RCC 7860 (cell line): ENCODE measurements around the gene SGCD.

Experiments used
- DNase-seq: peaks from one replicate; pipeline ENCODE4 v3.0.0-alpha.2; 2015; ENCODE audit warnings: low spot score
- FAIRE-seq: peaks from 2 replicates; lab custom pipeline; 2012; peaks lifted over from hg19 to GRCh38; lab: Jason Lieb, UNC

The SGCD gene

DNA sequence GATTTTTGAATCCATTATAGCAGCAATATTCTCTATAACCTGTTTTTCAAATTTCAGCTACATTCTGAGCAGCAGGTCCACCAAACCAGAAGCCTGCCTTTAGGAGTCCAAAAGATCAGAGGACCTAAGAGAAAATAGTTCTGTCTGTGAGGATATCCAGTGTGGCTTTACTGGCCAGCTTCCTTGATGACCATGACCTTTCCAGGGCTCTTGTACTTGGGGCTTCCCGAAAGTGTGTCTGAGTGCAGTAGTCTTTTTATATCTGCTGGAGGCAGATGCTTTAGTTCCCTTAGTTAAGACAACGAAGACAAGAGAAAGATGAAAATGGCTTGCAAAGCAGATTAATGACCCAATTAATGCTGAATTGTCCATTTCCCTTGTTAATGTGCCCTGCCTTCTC is 72.4 kb downstream of the SGCD start:
- no peak for FAIRE-seq

DNA sequence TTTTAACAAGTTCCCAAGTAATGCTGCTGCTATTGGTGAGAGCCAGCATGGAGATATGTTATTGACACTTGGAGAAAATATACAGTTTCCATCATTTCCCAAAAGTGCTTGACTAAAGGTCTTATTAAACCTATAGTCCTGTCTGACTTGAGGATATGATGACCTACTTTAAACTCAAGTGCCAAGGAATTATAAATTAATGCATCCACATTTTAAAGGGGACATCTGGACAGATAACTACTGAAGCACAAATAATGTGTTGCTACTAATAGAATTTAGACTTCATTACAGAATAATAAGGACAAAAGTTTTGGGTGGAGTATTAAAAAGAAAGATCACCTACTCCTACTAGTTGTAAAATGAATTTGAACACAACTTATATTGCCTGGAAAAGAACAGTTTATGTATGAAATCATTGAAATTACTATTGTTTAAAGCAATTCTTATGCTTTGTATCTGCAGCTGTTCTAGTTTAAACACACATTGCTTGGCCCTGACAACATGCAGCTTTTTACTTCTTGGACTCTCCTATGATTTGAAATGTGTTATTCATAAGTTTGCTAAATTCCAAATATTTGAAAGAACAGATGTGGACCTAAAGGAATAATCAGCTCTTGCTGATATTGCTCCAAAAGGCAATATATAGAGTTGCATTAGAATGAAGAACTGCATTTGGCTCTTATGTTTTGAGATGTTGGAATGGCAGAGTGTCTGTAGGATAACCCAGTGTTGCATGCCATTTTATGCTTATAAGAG is 73.4 kb downstream of the SGCD start:
- FAIRE-seq (no peak), DNase-seq (no peak)

More for the DNA sequence above, 72.4 kb downstream of the SGCD start:
- no peak for DNase-seq

DNA sequence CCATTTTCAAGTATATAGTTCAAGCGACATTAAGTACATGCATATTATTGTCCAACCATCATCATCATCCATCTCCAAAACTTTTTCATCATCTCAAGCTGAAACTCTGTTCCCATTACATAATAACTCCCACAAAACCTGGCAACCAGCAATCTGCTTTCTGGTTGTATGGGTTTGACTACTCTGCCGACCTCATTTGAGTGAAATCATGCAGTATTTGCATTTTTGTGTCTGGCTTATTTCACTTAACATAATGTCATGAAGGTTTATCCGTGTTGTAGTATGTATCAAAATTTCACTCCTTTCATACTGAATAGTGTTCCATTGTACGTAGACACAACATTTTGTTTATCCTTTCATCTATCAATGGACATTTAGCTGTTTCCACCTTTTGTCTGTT is 74.8 kb downstream of the SGCD start:
- DNase-seq (no peak), FAIRE-seq (no peak)

DNA sequence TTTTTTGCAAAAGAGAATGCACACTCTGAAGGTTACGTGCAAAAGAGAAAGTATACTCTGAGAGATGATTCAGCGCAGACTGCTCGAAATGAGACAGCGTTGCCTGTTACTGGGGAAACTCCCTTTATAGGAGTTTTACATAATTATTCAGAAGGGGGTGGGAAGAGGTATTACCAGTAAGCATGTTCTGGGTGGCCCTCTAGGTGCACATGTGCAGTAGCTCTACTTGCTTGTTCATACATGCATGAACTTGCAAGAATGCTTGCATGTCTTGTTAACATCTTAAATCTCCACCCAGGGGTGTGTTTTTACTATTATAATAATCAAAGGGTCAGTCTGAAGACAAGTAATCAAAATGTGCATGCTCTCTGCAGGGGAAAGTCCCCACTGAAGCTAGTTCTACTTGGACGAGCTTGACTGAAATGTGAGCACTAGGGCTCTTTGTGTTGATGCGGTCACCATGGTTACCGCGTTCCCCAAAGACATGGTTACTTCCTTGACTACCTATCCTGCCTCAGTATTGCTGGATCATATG is 75.5 kb downstream of the SGCD start:
- FAIRE-seq = no peak
- DNase-seq = peak; percentile 67

DNA sequence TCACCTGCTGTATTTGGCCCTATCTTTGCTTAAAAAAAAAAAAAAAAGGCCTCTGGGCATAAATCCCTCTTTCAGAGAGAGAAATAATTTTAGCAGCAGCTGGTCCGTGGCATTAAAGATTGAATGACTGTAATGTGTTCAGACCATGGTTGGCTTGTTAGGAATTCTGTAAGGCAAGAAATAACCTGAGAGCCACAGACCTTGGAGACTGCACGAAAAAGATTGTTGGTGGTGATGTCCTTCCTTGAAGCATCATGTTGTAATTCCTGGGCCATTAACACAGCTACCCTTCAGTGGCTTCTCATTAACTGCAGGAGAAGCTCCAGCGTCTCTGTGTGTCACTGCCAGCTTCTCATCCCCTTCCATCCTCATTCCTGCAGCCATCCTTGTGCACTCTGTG is 79.0 kb downstream of the SGCD start:
- no peak for DNase-seq

DNA sequence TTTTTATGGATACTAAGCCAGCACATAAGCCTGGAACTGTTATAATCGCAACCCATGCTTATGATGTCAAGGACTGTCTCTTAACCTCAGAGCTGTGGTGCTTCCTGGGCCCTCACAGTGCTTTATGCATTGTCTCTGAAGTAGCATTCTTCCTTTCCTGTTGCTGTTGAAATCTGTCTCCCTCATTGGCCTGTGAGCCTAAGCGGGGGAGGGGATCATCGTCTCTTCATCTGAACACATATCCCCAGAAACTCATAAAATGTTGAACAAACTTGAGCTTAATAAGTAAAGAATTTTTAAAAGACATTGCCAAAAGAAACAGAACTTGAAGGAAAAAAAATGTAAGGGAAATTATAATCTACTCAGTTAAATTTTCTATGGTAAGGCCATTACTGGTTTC is 80.3 kb downstream of the SGCD start:
- DNase-seq = no peak
- FAIRE-seq = no peak

More for the DNA sequence above, 79.0 kb downstream of the SGCD start:
- no peak for FAIRE-seq

DNA sequence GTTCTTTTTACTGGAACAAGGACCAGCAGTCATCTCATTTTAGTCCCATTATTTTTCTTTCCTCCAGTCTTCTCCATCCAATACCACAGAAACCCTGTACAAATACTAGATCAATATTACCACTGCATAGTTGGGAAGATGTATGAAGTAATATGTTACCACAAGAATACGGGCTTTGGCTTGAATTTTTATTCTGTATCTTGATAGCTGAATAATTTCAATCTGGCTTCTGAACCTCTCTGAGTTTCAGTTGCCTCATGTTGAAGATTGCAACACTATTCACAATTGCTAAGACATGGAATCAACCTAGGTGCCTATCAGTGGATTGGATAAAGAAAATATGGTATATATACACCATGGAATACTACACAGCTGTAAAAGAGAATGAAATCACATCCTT is 82.9 kb downstream of the SGCD start:
- FAIRE-seq (no peak), DNase-seq (no peak)

DNA sequence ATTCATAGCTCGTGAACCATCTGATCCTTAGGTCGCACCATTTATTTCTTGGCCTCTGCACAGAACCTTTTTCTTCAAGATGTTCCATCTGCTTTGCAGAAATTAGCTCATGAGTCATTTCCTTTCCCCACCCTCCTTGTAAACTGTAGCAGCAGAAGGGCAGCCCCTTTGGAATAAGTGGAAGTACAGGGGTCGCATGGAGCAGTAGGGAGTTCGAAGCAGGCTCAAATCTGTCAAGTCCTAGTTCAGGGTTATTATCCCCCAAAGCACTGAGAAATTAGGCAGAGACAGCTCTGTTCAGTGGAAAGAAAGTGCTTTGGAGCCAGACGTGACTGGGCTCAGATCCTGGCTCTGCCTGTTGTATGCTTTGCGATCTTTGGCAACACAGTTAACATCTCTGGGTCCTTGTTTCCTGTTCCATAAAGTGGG is 84.2 kb downstream of the SGCD start:
- FAIRE-seq (no peak), DNase-seq (no peak)

DNA sequence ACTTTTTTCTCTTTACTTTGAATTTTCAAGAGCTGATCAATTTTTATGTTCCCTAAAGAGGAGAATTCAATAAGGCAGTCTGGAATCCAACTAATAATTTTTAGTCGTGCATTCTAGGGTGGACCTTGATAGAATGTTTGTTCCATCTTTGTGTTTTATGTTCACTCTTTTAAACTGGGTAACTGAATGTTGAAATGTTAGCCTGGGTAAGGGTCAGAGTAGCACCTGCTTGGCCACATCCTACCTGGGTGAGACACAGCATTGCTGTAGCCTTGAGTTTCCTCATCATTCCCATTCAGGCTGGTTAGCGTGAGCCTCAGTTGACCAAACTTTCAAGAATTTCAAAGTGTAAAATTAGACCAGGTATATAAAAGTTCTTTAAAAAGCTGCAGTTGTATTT is 85.0 kb downstream of the SGCD start:
- FAIRE-seq (no peak), DNase-seq (no peak)

DNA sequence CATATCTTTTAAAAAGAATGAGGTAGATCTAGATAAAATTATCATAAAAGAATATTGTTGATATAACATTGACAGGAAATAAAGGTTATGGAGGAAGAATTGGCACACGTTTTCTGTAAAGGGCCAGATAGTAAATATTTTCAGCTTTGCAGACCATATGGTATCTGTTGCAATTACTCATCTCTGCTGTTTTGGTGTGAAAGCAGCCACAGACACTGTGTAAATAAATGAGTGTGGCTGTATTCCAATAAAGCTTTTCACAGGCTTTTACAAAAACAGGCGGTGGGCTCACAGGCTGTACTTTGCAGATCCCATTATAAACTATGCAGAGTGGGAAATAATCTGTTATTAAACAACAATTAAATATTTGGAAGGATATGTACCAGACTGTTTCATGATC is 87.4 kb downstream of the SGCD start:
- FAIRE-seq = no peak
- DNase-seq = no peak

DNA sequence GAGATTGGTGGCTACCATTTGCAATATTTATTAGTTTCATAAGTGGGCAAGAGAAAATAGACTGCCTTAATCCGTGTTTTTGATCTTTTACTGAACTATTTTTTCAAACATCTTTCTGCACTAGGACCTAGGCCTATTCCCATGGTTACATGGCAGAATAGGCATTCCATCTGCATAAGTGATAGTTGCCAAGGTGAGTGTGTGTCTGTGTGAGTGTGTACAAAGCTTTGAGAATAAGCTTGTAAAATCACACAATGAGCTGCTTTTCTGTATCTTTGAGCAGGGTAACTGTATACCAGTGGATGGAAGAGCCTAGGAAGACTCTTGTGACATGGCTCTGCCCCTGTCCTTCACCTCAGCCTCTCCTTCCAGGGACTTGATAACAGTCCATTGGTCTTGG is 92.7 kb downstream of the SGCD start:
- no peak for DNase-seq
- FAIRE-seq = no peak

DNA sequence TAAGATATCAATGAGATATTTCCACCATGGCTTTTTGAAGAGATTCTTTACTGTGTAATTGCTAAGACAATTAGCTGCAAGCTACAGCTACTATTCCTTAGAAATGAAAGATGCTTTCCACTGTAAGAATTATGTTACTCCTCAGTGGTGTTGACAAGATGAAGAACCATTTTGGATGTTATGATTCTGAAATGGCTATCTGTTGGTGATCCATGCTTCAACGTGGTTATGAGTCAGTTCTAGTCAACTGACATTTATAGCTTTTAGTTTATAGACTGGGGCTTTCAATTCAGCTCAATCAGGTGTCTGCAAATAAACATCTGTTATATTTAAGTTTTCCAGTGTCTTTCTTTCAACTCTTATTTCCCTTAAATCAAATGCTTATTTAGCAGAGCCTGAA is 93.7 kb downstream of the SGCD start:
- FAIRE-seq = no peak
- DNase-seq = no peak

DNA sequence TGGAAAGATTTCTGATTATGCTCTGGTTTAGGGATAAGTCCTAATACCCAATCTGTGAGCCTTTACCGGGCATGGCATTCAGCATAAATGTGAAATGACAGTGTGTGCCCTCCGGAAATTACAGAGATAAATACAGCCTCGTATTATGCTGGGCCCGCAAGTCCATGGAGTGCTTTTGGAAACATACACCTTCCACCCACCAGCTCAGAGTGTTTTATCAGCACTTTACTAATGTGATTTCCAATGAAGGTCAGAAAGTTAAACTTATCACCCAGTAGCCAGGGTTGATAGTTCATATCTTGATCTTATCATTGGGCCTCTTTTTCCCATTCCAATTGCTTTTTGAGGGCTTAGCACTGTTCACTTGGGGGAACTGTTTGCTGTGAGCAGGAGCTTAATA is 94.8 kb downstream of the SGCD start:
- FAIRE-seq (no peak), DNase-seq (no peak)

DNA sequence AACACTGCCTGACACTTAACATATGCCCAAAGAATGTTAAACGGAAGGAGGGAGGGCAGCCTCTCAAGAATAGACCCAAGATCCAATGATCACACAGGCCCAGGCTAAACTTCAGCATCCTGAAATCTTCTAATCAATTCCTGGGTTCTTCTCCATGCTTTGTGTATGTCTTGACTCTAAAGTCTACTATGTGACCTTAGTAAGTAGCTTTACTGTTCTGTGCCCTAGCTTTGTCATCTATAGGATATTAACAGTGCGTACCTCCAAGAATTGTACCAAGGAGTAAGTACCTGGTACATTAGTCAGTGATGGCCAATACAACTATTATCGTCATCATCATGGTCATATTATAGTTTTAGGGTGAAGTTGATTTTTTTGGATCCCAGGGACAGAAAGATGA is 96.6 kb downstream of the SGCD start:
- FAIRE-seq = no peak

DNA sequence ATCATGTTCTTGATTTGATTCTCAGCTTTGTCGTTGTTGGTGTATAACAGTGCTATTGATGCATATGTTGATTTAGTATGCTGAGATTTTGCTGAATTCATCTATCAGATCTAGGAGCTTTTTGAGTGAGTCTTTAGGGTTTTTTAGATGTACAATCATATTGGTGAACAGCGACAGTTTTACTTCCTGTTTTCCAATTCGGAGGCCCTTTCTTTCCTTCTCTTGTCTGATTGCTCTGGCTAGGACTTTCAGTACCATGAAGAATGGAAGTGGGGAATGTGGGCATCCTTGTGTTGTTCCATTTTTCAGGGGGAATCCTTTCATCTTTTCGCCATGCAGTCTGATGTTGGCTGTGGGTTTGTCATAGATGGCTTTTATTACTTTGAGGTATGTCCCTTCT is 100.4 kb downstream of the SGCD start:
- DNase-seq (no peak), FAIRE-seq (no peak)

More for the DNA sequence above, 96.6 kb downstream of the SGCD start:
- no peak for DNase-seq

DNA sequence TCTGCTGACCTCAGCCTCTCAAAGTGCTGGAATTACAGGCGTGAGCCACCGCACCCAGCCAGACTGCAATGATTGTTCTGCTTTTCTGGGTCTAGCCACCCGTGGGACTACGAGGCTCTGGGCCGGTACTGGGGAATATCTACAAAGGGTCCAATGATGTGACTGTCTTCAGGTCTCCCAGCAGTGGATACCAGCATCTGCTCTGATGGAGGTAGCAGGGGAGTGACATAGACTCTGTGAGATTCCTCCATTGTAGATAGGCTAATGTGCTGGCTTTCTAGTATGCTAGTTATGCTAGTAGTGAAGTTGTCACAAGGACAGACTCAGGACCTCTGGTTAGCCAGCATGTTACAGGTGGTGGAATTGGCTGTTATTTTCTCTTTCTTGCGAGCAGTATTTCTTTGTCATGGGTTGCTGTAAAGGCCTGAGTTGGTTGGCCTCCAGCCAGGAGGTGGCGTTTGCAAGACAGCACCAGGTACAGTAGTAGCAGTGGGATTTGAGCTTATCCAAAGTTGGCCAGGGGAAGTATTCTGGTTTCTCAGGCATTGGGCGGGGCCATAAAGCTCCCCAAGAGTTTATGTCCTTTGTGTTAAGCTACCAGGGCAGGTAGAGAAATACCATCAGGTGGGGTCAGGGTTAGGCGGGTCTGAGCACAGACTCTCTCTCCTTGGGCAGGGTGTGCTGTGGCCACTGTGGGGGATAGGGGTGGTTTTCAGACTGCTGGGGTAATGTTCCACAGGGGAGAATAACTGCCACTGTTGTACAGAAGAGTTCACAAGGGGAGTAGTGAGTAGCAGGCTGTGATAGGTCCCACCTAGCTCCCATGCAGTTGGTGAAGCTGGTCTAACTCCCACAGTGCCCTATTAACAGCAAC is 105.2 kb downstream of the SGCD start:
- FAIRE-seq (no peak), DNase-seq (no peak)

DNA sequence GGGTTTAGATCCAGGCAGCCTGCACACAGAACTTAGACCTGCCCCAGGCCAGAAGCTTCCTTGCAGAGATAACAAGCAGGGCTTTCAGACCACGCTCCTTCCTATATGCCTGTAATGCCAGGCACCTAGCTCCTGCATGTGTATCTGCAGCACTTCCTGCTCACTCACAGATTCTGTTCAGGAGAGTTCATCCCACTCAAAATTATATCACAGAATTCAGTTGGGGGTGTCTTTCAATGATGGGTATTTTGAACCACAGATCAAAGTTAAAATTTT is 105.8 kb downstream of the SGCD start:
- no peak for DNase-seq
- FAIRE-seq = no peak

DNA sequence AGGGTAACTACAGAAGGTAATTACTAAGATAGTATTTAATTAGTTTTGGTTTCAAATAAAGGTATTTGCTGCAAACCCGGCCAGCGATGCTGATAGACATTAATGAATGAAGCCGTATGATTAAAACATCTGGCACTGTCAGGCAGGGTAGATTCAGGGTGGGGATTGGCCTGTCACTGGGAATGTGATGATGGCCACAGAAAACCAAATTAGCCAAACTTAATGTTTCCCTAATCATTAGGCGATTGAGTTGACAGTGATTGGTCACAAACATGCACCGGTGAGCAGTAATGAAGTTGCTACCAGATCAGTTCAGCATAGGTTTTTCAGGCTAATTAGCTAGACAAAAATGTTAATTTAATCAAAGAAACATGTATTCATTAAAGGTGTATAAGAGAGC is 107.5 kb downstream of the SGCD start:
- DNase-seq = no peak
- FAIRE-seq = no peak

DNA sequence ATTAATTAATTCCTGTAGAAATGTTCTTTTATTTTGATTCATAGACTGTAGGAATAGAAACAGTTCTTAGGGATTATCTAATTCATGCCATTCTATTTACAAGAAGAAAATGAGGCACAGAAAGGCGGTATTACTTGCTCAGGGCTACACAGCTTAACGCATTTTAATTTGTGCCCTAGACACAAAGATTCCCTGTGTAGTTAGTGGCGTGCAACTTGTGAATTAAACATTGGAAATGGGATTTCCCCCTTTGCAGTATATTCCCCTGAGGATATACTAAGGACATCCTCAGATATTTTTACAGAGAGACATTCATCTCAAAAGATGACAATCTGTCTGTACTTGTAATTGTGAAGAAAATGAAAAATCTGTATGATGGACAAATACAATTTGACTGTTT is 108.1 kb downstream of the SGCD start:
- DNase-seq (no peak), FAIRE-seq (no peak)

DNA sequence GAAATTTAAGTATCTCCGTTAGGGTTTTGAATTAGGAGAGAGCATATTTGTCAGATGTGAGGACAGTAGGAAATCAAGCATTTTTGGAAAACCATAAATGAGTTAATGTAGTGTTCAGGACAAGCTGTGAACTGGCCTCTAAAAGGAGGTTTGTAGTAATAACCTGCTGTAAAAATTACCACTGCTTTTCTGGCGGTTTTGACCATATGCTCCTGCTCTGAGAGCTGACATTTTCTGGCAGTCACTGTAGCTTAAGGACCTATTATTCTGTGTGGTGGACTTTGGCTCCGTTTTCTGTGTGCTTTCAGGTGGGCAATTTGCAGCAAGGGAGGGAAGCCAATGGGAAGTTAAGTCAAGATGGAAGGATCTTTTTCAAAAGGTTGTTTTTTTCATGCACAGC is 111.1 kb downstream of the SGCD start:
- FAIRE-seq = no peak

DNA sequence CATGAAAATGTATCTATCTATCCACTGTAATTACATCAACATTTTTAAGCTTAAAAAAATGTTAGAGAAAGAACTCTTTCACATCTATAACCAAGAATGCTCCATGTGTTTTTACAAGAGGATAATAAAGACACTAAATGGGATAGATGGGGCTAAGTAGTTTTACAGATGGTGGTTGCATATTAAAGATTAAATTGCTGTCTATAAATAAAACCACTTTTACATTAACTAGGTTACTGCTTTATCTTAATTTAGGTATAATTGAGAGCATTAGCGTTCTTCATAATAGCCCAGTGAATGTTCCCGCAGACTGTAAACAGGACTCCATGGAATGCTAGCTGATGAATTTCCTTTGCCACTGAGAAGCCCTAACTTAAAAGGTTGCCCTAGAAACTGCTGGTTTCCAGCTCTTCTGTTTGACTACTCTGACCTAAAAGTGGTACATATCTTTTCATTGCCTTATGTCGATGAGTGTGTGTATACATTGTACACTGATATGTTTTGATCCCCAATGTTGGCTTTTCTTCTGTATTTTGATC is 117.9 kb downstream of the SGCD start:
- DNase-seq (no peak), FAIRE-seq (no peak)

More for the DNA sequence above, 111.1 kb downstream of the SGCD start:
- no peak for DNase-seq

DNA sequence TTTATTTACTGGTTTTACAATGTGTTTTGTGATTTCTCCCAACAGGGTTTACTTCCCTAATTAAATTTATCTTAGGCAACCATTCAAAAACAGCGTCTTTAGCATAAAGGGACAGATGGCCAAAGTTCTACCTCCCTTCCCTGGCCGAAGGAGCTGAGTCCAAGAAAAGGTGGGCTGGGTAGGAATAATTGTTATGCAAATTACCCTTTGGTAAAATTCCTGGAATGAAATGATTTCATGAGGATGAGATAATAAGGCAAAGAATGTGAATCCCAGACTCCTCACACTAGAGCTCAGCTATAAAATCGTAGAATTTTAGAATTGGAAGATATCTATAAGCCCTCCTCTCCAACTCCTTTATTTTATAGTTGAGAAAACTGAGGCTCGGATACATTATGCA is 119.6 kb downstream of the SGCD start:
- FAIRE-seq (no peak), DNase-seq (no peak)
